HepG2 (cell line): ENCODE data around the gene PARP16. TPM values are rescaled to one million over a fixed set of nuclear protein-coding genes. Genes with fewer than 3 reads are reported as not detected.

Source experiments
- ATAC-seq: fragments of 200-7000 bp; cut with Tn5 transposase; 3 replicates; pipeline ENCODE4 v1.9.1; 2020; ENCODE audit warnings: mild to moderate bottlenecking, moderate library complexity
- BruUV-seq: library from RNA; stranded (reverse); fragments of 400-500 nt; replicated peaks from 2 replicates; lab custom pipeline; 2021; lab: Mats Ljungman, UMichigan
- CTCF ChIA-PET: fragments of 300-600 bp; formaldehyde crosslinking; extraction: SDS; loops from one replicate; lab custom pipeline; 2021; ENCODE audit warnings: low total read pairs, inconsistent platforms, low intra/inter-chr PET ratio; lab: Yijun Ruan, JAX
- POLR2A ChIA-PET: fragments of 350-600 bp; sonication (Branson Sonifier 250); formaldehyde crosslinking; loops from one replicate; lab custom pipeline; 2020; ENCODE audit warnings: antibody characterized with exemption, inconsistent platforms; lab: Yijun Ruan, JAX
- DNase-seq: peaks from one replicate; pipeline ENCODE4 v3.0.0-alpha.2; 2015; ENCODE audit warnings: low spot score
- FAIRE-seq: peaks from 3 replicates; lab custom pipeline; 2011; peaks lifted over from hg19 to GRCh38; lab: Jason Lieb, UNC
- H2AFZ ChIP-seq: one replicate; pipeline ENCODE4 v1.6.1; 2011; ENCODE audit warnings: low read length, inconsistent platforms
- H3K27ac ChIP-seq: fragments of 300-600 bp; 3 replicates; pipeline ENCODE4 v1.8.0; 2011; ENCODE audit warnings: mixed run types, mild to moderate bottlenecking, mixed read lengths, low read length, inconsistent platforms; ENCODE audit not compliant: insufficient read depth; ENCODE audit errors: extremely low read length
- H3K27me3 ChIP-seq, 2 experiments: fragments of 200-600 bp in 1 of 2; 2 replicates in 1 of 2; 3 replicates in 1 of 2; pipeline versions ENCODE4 v1.6.0 to v1.8.0; 2011; ENCODE audit warnings: low read length in 2 of 2, mild to moderate bottlenecking in 2 of 2, moderate library complexity in 2 of 2, inconsistent platforms in 1 of 2; ENCODE audit not compliant: insufficient read depth in 2 of 2, control insufficient read depth in 1 of 2
- H3K36me3 ChIP-seq, 2 experiments: fragments of 200-600 bp in 1 of 2; replicated peaks in 1 of 2; 2 replicates in 1 of 2; 3 replicates in 1 of 2; pipeline versions ENCODE4 v1.5.1 to v1.8.0; 2011; ENCODE audit warnings: low read length in 2 of 2, inconsistent platforms in 1 of 2; ENCODE audit not compliant: insufficient read depth in 2 of 2, control insufficient read depth in 1 of 2
- H3K4me1 ChIP-seq: 2 replicates; pipeline ENCODE4 v1.5.1; 2012; ENCODE audit warnings: low read length, inconsistent platforms; ENCODE audit not compliant: insufficient read depth
- H3K4me2 ChIP-seq: 2 replicates; pipeline ENCODE4 v1.6.0; 2011; ENCODE audit warnings: low read depth, low read length, inconsistent platforms
- H3K4me3 ChIP-seq, 3 experiments: fragments of 200-600 bp in 1 of 3; sonication (generic), shearing (Covaris generic) in 1 of 3; replicated peaks in 1 of 3; 2 replicates each; pipeline ENCODE4 v1.5.1; 2011 to 2016; ENCODE audit warnings: low read length in 3 of 3, inconsistent platforms in 2 of 3, low read depth in 2 of 3, mild to moderate bottlenecking in 2 of 3, control low read depth in 1 of 3, mixed read lengths in 1 of 3; ENCODE audit not compliant: insufficient read depth in 1 of 3
- H3K79me2 ChIP-seq: one replicate; pipeline ENCODE4 v1.6.1; 2011; ENCODE audit warnings: low read length, inconsistent platforms; ENCODE audit not compliant: insufficient read depth
- H3K9ac ChIP-seq: 2 replicates; pipeline ENCODE4 v1.6.0; 2011; ENCODE audit warnings: mild to moderate bottlenecking, low read depth, low read length, inconsistent platforms; ENCODE audit not compliant: insufficient read depth
- H3K9me3 ChIP-seq: 2 replicates; pipeline ENCODE4 v1.5.1; 2012; ENCODE audit warnings: mild to moderate bottlenecking, low read length
- H4K20me1 ChIP-seq: 2 replicates; pipeline ENCODE4 v1.6.0; 2011; ENCODE audit warnings: inconsistent platforms, mild to moderate bottlenecking, low read length, moderate library complexity; ENCODE audit not compliant: insufficient read depth
- ARNT ChIP-seq: fragments of 450-650 bp; IDR thresholded peaks from 2 replicates; pipeline ENCODE4 v1.6.1; 2017
- CSRNP2 ChIP-seq: sonication (generic); formaldehyde crosslinking; conservative IDR thresholded peaks from 2 replicates; pipeline ENCODE4 v1.8.0; 2022; ENCODE audit warnings: low read depth, missing genetic modification reagents
- ELF4 ChIP-seq: sonication (generic); formaldehyde crosslinking; IDR thresholded peaks from 2 replicates; pipeline ENCODE4 v1.5.0; 2020; ENCODE audit warnings: missing genetic modification reagents, mild to moderate bottlenecking, moderate library complexity, borderline replicate concordance
- FOXK2 ChIP-seq: fragments of 450-650 bp; IDR thresholded peaks from 2 replicates; pipeline ENCODE4 v1.6.1; 2016
- NR1H2 ChIP-seq: sonication (generic); formaldehyde crosslinking; IDR thresholded peaks from 2 replicates; pipeline ENCODE4 v1.8.1; 2022; ENCODE audit warnings: low read depth, missing genetic modification reagents, borderline replicate concordance
- NR2F2 ChIP-seq: IDR thresholded peaks from 2 replicates; pipeline ENCODE4 v1.6.1; 2012; ENCODE audit warnings: low read depth, inconsistent platforms, borderline replicate concordance
- PHF21A ChIP-seq: sonication (generic); formaldehyde crosslinking; IDR thresholded peaks from 2 replicates; pipeline ENCODE4 v1.5.0; 2020; ENCODE audit warnings: mild to moderate bottlenecking, missing genetic modification reagents
- SIN3A ChIP-seq: IDR thresholded peaks from 2 replicates; pipeline ENCODE4 v1.6.1; 2011; ENCODE audit warnings: low read depth, mild to moderate bottlenecking, control low read depth, low read length, borderline replicate concordance
- TARDBP ChIP-seq: sonication (generic); formaldehyde crosslinking; IDR thresholded peaks from 2 replicates; pipeline ENCODE4 v1.8.0; 2022; ENCODE audit warnings: mild to moderate bottlenecking, missing genetic modification reagents
- TOPORS ChIP-seq: sonication (generic); formaldehyde crosslinking; IDR thresholded peaks from 2 replicates; pipeline ENCODE4 v1.8.0; 2023; ENCODE audit warnings: mild to moderate bottlenecking, missing genetic modification reagents
- ZNF205 ChIP-seq: IDR thresholded peaks from 2 replicates; pipeline ENCODE4 v1.6.1; 2018; ENCODE audit warnings: missing biosample characterization, missing genetic modification reagents
- ZNF350 ChIP-seq: sonication (generic); formaldehyde crosslinking; IDR thresholded peaks from 2 replicates; pipeline ENCODE4 v1.4.0; 2020; ENCODE audit warnings: mild to moderate bottlenecking, low read depth, missing genetic modification reagents, borderline replicate concordance
- ZNF503 ChIP-seq: sonication (generic); formaldehyde crosslinking; IDR thresholded peaks from 2 replicates; pipeline ENCODE4 v1.4.0; 2020; ENCODE audit warnings: missing genetic modification reagents
- ZNF546 ChIP-seq: sonication (generic); formaldehyde crosslinking; conservative IDR thresholded peaks from 2 replicates; pipeline ENCODE4 v1.8.1; 2023; ENCODE audit warnings: mild to moderate bottlenecking, missing genetic modification reagents
- ZNF609 ChIP-seq: sonication (generic); formaldehyde crosslinking; IDR thresholded peaks from 2 replicates; pipeline ENCODE4 v1.4.0; 2020; ENCODE audit warnings: mild to moderate bottlenecking, missing genetic modification reagents, borderline replicate concordance
- ZNF776 ChIP-seq: sonication (generic); formaldehyde crosslinking; IDR thresholded peaks from 2 replicates; pipeline ENCODE4 v1.4.0; 2020; ENCODE audit warnings: mild to moderate bottlenecking, missing genetic modification reagents
- ZSCAN25 ChIP-seq: sonication (generic); formaldehyde crosslinking; IDR thresholded peaks from 2 replicates; pipeline ENCODE4 v1.8.0; 2022; ENCODE audit warnings: mild to moderate bottlenecking, missing genetic modification reagents
- WGBS: methylation state at CpG from one replicate; pipeline ENCODE4 v1.1.6; 2017; ENCODE audit warnings: low lambda C conversion rate; 5-methylcytosine and 5-hydroxymethylcytosine counted together
- in situ Hi-C: cut with HindIII; loops from 2 replicates; pipeline ENCODE4 v1.10.0; 2017; ENCODE audit warnings: low pct_unique_long_range_greater_than_20kb; ENCODE audit not compliant: extremely low pct_ligation_motif_present
- intact Hi-C: fragments of 100-400 bp; cut with micrococcal nuclease; formaldehyde crosslinking; loops from one replicate; pipeline ENCODE4 v1.10.0; 2022; ENCODE audit not compliant: unreplicated experiment
- polyA plus RNA-seq, 8 experiments: library from polyadenylated mRNA; depleted of rRNA in 3 of 8; stranded (reverse) in 7 of 8; unstranded in 1 of 8; fragments of >200 nt; fragmentation: Illumina TruSeq in 4 of 8; extraction: Trizol in 4 of 8; gene quantifications; 2 replicates each; pipeline versions ENCODE4 v1.2.1 to v1.2.3, GENCODE V29; 2011 to 2016; ENCODE audit warnings: low read depth in 4 of 8, missing spikeins in 1 of 8, mixed read lengths in 1 of 8; ENCODE audit not compliant: insufficient read depth in 1 of 8
- total RNA-seq, 5 experiments: library from RNA; depleted of rRNA; stranded (reverse); fragments of >200 nt; fragmentation: Illumina TruSeq; extraction: Trizol; gene quantifications; 2 replicates each; pipeline ENCODE4 v1.2.3, GENCODE V29; 2016; ENCODE audit warnings: low read depth in 1 of 5

Gene PARP16
- total and polyA plus RNA-seq, 2 of the 13 experiments (the other 11 are each of a cell fraction or from before 2014, with no cell fraction given): 6.8 to 7.6 TPM

- Histone ChIP-seq H3K9me3 (no peaks in the 10 kb centered on the region), H3K4me2 (no peak overlapping the region), H4K20me1 (no peaks in the 10 kb centered on the region), H3K4me3 (no peak overlapping the region), H2AFZ (no peak overlapping the region), H3K79me2 (no peaks in the 10 kb centered on the region), H3K36me3 (no peaks in the 10 kb centered on the region; a peak in 1 of 5 replicates), H3K9ac (no peak overlapping the region), H3K27ac (no peak overlapping the region), H3K27me3 (no peaks in the 10 kb centered on the region), H3K4me1 (peaks cover 51% of the 10 kb centered on the region)
- CTCF ChIA-PET: no interaction called here
- DNase-seq (no peak), ATAC-seq (peak; percentile 20; the same call in 2 of the 3 replicates), FAIRE-seq (no peak)
- TF ChIP-seq PHF21A (CRISPR knock-in tag) (no peak), ZNF546 (CRISPR knock-in tag) (no peak), TARDBP (no peak), ARNT (no peak), NR2F2 (no peak), ELF4 (no peak), CSRNP2 (CRISPR knock-in tag) (no peak), ZNF205 (CRISPR knock-in tag) (no peak), TOPORS (CRISPR knock-in tag) (no peak), ZNF609 (CRISPR knock-in tag) (no peak), NR1H2 (CRISPR knock-in tag) (no peak), ZSCAN25 (no peak), SIN3A (no peak), ZNF776 (no peak), ZNF503 (CRISPR knock-in tag) (no peak), ZNF350 (CRISPR knock-in tag) (no peak), FOXK2 (no peak)
- POLR2A ChIA-PET: interaction anchor here (1.3 kb wide), 1 partner anchor 52 kb away, joined by 3 read pairs; no protein-coding TSS in a partner anchor
- BruUV-seq: no TSS peak
- intact Hi-C loops: no loop called here
- 61% methylated on average over 6 of the region's 9 CpGs for WGBS
- in situ Hi-C loops: no loop called here
These were observed 38.0 kb downstream of the PARP16 start for GRCh38 chr15:65248511-65249255.
